Fibroblast of skin of right quadriceps (primary cell): ENCODE data around the gene ZNF335.

Experiments used
- DNase-seq: peaks from one replicate; pipeline ENCODE4 v3.0.0-alpha.2; 2013

ZNF335 gene

DNA sequence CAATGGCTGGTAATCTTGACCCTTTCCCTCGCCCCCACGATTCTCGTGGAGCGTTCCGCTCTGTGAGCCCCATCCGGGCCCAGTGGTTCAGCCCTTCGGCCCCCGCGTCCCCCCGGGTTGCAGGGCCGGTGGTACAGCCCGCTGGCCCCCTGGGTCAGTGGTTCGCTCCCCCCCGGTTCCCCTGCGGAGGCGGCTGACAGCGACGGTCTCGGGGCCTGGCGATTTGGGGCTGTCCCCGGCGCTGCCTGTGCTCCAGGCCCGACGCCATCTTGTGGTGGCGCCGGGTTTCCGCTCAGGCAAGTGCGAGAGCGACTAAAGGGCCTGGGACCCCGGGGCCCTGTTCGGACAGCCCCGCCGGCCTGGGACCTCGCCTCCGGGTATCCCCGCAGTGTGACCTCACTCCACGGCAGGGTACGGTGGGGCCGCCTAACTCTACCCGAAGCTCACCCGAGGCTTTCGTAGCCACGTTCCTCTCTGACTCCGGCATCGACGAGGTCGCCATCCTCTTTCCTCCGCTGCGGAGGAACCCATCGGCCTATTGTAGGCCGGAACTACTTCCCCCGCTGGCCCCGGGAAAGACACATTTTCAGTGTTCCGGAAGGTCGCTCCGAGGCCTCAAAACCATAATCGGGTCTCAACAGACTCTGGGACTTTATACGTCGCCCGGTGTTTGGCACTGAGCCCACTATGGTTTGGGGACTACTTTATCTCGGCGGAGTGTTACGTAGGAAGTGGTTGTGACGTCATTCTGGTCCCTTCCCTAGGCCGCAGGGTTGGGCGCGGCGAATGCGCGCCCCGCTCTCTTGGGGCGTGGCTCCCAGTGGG lies at the start of gene ZNF335:
ZNF335 (minus strand) TSS at position 529 of the 825 bp plus-strand sequence. CDS start 793 bp downstream, outside the sequence.
- peak; percentile 97 for DNase-seq

GRCh38 chr20:46020555-46020954 lies 48.6 kb upstream of the ZNF335 start:
- DNase-seq, result no peak

GRCh38 chr20:46018611-46019010 lies 46.6 kb upstream of the ZNF335 start:
- DNase-seq, result no peak

DNA sequence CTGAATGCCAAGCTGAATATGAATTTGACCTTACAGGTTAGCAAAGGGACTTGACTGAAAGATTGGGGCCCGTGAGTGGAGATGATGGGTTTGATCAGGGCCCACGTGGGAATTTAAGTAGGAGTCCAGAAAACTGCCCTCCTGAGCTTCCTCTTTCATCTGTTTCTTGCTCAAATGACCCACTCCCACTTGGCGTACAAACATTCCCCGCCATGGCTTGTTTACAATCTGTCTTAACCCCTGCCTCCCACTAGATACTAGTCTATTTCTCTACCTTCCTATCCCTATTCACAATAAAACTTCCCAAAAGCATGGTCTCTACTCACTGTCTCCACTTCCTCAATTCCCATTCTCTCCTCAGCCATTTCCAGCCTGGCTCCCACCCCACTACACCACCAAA lies 46.1 kb upstream of the ZNF335 start:
- no peak for DNase-seq

DNA sequence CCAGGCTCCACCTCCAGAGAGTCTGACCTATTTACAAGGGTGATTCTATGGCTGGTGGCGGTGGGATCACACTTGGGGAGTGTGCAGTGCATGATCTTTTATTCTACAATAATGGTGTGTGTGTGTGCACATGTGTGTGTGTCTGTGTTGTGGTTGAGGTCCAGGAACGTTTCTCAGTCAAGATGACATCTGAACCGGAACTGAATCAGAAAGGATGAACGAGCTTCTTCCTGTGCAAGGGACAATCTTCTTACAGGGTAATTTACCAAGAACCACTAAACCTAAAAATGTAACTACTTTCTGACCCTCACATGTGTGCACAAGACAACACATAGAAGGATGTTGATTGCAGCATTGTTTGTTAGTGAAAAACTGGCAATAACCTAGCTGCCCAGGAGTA lies 45.3 kb upstream of the ZNF335 start:
- DNase-seq, result no peak

DNA sequence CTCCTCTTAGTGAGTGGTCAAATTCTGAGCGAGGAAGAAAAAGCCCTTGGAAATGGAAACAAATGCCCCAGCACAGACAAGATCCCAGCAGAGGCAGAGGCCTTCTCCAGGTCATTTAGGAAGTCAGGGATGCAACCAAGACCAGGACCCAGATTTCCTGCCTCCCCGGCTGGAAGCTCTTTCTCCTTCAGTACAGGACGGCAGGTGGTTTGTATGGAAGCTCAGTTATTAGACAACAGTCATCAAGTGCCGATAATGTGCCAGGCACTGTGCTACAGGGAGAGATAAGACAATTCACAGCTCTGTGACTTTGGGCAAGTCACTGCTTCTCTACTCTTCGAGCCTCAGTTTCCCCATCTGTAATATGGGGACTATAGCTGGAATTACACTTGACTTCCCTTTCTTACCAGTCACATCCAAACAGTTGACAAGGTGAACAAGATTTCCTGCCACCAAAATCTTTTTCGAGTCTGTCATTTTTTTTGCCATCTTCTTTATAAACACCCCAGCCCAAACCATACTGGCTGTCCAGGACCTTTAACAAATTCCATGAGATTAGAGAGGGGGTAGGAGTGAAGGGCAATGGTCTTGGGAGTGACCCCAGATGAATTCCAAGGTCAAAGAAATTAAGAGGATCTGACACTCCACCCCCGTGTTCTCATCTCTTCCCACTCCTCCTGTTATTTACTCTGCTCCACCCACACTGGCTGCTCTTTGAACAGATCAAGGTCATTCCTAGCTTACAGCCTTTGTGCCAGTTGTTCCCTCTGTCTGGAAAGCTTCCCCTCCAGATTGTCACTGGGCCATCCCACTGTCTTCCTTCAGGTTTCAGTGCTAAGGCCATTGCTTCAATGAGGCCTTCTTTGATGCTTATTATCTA lies 42.8 kb upstream of the ZNF335 start:
- no peak for DNase-seq

- no peak for DNase-seq
These were observed 42.0 kb upstream of the ZNF335 start for GRCh38 chr20:46013829-46014516.

DNA sequence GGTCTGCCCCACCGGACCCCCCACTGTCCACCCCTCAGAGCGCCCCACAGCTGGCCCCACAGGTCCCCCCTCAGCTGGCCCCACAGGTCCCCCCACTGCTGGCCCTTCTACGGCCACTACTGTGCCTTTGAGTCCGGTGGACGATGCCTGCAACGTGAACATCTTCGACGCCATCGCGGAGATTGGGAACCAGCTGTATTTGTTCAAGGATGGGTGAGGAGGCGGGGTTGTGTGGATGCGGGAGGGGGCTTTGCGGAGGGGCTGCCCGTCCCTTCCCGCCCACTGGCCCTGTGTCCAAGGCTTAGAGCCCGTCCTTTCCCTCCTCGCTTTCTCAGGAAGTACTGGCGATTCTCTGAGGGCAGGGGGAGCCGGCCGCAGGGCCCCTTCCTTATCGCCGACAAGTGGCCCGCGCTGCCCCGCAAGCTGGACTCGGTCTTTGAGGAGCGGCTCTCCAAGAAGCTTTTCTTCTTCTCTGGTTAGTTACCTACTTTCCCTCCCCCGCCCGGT lies 41.4 kb upstream of the ZNF335 start:
- DNase-seq, result no peak

- no peak for DNase-seq
These were observed 40.9 kb upstream of the ZNF335 start for GRCh38 chr20:46012921-46013320.

- DNase-seq, result peak; percentile 35
These were observed 39.9 kb upstream of the ZNF335 start for GRCh38 chr20:46011631-46012482.

DNA sequence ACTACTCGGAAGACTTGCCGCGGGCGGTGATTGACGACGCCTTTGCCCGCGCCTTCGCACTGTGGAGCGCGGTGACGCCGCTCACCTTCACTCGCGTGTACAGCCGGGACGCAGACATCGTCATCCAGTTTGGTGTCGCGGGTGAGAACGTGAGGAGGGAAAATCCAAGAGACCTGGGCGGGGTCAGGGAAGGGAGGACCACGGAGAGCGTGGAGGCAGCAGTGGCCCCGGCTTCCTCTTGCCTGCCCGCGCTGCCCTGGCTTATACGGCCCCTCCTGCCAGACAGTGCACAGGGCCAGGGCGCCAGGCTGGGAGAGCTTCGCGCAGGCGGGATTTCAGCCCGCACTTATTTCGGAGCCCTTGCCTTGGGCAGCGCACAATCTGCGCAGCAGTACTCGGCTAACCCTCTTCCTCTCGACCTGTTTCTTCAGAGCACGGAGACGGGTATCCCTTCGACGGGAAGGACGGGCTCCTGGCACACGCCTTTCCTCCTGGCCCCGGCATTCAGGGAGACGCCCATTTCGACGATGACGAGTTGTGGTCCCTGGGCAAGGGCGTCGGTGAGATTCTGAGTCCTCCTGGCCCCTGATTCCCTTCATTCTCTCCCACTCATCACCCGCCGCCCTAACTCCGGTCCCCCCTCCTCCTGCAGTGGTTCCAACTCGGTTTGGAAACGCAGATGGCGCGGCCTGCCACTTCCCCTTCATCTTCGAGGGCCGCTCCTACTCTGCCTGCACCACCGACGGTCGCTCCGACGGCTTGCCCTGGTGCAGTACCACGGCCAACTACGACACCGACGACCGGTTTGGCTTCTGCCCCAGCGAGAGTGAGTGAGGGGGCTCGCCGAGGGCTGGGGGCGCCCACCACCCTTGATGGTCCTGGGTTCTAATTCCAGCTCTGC lies 38.7 kb upstream of the ZNF335 start:
- no peak for DNase-seq

DNA sequence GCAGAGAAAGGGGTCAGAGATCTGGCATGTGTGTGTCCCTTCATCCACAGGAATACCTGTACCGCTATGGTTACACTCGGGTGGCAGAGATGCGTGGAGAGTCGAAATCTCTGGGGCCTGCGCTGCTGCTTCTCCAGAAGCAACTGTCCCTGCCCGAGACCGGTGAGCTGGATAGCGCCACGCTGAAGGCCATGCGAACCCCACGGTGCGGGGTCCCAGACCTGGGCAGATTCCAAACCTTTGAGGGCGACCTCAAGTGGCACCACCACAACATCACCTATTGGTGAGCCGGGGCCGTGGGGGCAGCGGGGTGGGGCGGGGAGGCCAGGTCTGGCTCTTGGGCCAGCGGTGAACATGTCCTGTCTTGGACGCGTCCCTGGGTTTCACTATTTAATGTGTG lies 37.8 kb upstream of the ZNF335 start:
- no peak for DNase-seq

- DNase-seq, result no peak
These were observed 35.7 kb upstream of the ZNF335 start for GRCh38 chr20:46007671-46008070.

GRCh38 chr20:46006964-46007363 lies 35.0 kb upstream of the ZNF335 start:
- no peak for DNase-seq

DNA sequence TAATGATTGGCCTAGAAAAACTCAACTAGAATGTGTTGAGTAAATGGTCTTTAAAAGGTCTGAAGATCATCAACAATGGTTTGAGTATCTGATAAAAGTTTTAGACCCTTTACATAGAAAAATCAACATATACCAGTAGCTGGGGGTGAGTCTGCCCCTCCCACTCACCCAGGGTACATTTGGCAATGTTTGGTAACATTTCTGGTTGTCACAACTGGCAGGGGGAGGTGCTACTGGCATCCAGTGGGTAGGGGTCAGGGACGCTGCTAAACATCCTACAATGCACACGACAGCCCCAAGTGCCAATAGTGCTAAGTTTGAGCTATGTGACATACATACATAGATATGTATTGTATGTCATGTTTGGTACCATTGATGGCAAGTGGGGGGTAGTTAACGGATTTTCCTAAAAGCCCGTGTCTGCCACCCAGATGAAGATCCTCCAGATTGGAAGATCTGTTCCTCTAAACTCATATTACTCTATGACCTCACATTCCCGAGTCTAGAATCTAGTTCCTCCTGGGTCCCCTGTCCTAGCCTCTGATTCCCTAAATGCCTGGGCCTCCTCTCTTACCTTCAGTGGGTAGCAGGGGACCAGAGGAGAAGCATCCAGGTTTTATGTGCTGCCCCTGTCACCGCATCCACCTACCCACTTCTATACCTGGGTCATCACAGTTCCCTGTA lies 34.2 kb upstream of the ZNF335 start:
- DNase-seq, result no peak

- DNase-seq, result no peak
These were observed 33.0 kb upstream of the ZNF335 start for GRCh38 chr20:46004889-46005473.

GRCh38 chr20:46004187-46004586 lies 32.2 kb upstream of the ZNF335 start:
- no peak for DNase-seq

- DNase-seq, result no peak
These were observed 30.0 kb upstream of the ZNF335 start for GRCh38 chr20:46002008-46002407.

GRCh38 chr20:46001498-46001897 lies 29.5 kb upstream of the ZNF335 start:
- DNase-seq, result no peak
